Esophagus squamous epithelium (tissue), 4 donors: Measurements from ENCODE around the gene PRMT2.
"Not testable (repeated sequence)": the region's sequence is repeated elsewhere in the genome, so short reads cannot be mapped to it uniquely, and the experiment has no call there.

Source experiments
- CTCF ChIP-seq, 6 experiments: fragments of 450-650 bp in 4 of 6; fragments of 200-600 bp in 2 of 6; sonication (generic) in 2 of 6; IDR thresholded peaks; one replicate each; pipeline ENCODE4 v1.5.1; 2016 to 2019; ENCODE audit warnings: antibody characterized with exemption in 6 of 6, mild to moderate bottlenecking in 4 of 6, moderate library complexity in 4 of 6
- POLR2A ChIP-seq, 4 donors: fragments of 450-650 bp; IDR thresholded peaks; one replicate each; pipeline ENCODE4 v1.6.1; 2017; ENCODE audit warnings: antibody characterized with exemption in 4 of 4, mild to moderate bottlenecking in 4 of 4, moderate library complexity in 3 of 4

- TF ChIP-seq POLR2A, CTCF (IDR thresholded peaks at IDR 0.05): not testable (repeated sequence)
Observed at GRCh38 chr21:46699104-46699503, 63.6 kb downstream of the PRMT2 start.
